H1 (cell line): ENCODE data around the gene OSBPL6. TPM values are rescaled to one million over a fixed set of nuclear protein-coding genes. Genes with fewer than 3 reads are reported as not detected.

ENCODE experiments used
- CTCF ChIA-PET: fragments of 300-600 bp; sonication (Branson Sonifier 250); formaldehyde crosslinking; loops from one replicate; lab custom pipeline; 2021; ENCODE audit not compliant: partially characterized antibody; lab: Charles Lee
- POLR2A ChIA-PET: fragments of 300-600 bp; sonication (Branson Sonifier 250); formaldehyde crosslinking; loops from one replicate; lab custom pipeline; 2021; ENCODE audit warnings: inconsistent platforms; ENCODE audit not compliant: partially characterized antibody; lab: Charles Lee
- DNase-seq, 2 experiments: peaks; one replicate each; pipeline versions ENCODE4 v3.0.0 to v3.0.0-alpha.2; 2010 to 2022; ENCODE audit warnings: low spot score in 2 of 2, low read depth in 1 of 2, mixed read lengths in 1 of 2
- FAIRE-seq: peaks from 2 replicates; lab custom pipeline; 2011; peaks lifted over from hg19 to GRCh38; lab: Jason Lieb, UNC
- H2AFZ ChIP-seq: 2 replicates; pipeline ENCODE4 v1.8.1; 2012; ENCODE audit warnings: low read length, inconsistent platforms
- H2AK5ac ChIP-seq: 2 replicates; pipeline ENCODE4 v1.6.1; 2013; ENCODE audit warnings: low read depth, low read length
- H2BK120ac ChIP-seq: replicated peaks from 2 replicates; pipeline ENCODE3; 2013; ENCODE audit warnings: low read depth, low read length, inconsistent platforms
- H2BK12ac ChIP-seq: 2 replicates; pipeline ENCODE4 v1.6.1; 2013; ENCODE audit warnings: low read depth, low read length
- H2BK15ac ChIP-seq: 2 replicates; pipeline ENCODE4 v1.6.1; 2013; ENCODE audit warnings: low read length
- H2BK20ac ChIP-seq: 2 replicates; pipeline ENCODE4 v1.6.1; 2013; ENCODE audit warnings: low read length
- H2BK5ac ChIP-seq: 2 replicates; pipeline ENCODE4 v1.6.1; 2013; ENCODE audit warnings: low read depth, low read length
- H3K14ac ChIP-seq: 2 replicates; pipeline ENCODE4 v1.6.1; 2013; ENCODE audit warnings: inconsistent platforms; ENCODE audit not compliant: insufficient read length
- H3K18ac ChIP-seq: 2 replicates; pipeline ENCODE4 v1.6.1; 2013; ENCODE audit warnings: low read length; ENCODE audit errors: extremely low read depth
- H3K23ac ChIP-seq: 2 replicates; pipeline ENCODE4 v1.6.1; 2013; ENCODE audit warnings: inconsistent platforms; ENCODE audit not compliant: insufficient read length
- H3K23me2 ChIP-seq: 2 replicates; pipeline ENCODE4 v1.6.1; 2013; ENCODE audit warnings: low read depth, low read length
- H3K27ac ChIP-seq: 2 replicates; pipeline ENCODE4 v1.6.1; 2011; ENCODE audit warnings: low read depth, low read length, inconsistent platforms
- H3K27me3 ChIP-seq, 4 experiments: replicated peaks in 1 of 4; 1 replicate in 1 of 4; 2 replicates in 3 of 4; pipeline versions ENCODE4 v1.6.1 to v1.8.1; 2011 to 2013; ENCODE audit warnings: low read length in 3 of 4, mild to moderate bottlenecking in 3 of 4, inconsistent platforms in 2 of 4, mixed read lengths in 2 of 4, moderate library complexity in 1 of 4; ENCODE audit not compliant: control insufficient read depth in 3 of 4, insufficient read depth in 3 of 4; ENCODE audit errors: extremely low read depth in 1 of 4
- H3K36me3 ChIP-seq, 4 experiments: 2 replicates each; pipeline versions ENCODE4 v1.6.1 to v1.8.1; 2011 to 2013; ENCODE audit warnings: mild to moderate bottlenecking in 4 of 4, low read length in 3 of 4, moderate library complexity in 2 of 4, control low read depth in 1 of 4, inconsistent platforms in 1 of 4; ENCODE audit not compliant: insufficient read depth in 4 of 4, control insufficient read depth in 2 of 4
- H3K4ac ChIP-seq: replicated peaks from 2 replicates; pipeline ENCODE3; 2013; ENCODE audit warnings: low read length, low read depth, mixed read lengths, inconsistent platforms; ENCODE audit not compliant: insufficient read length
- H3K4me1 ChIP-seq, 4 experiments: replicated peaks in 1 of 4; 1 replicate in 1 of 4; 2 replicates in 3 of 4; pipeline versions ENCODE4 v1.6.1 to v1.8.1; 2011 to 2013; ENCODE audit warnings: low read length in 3 of 4, inconsistent platforms in 2 of 4, mixed read lengths in 1 of 4; ENCODE audit not compliant: insufficient read depth in 4 of 4, control insufficient read depth in 3 of 4
- H3K4me2 ChIP-seq, 2 experiments: 2 replicates each; pipeline versions ENCODE4 v1.6.1 to v1.8.1; 2011 to 2013; ENCODE audit warnings: low read depth in 2 of 2, low read length in 2 of 2, control low read depth in 1 of 2, inconsistent platforms in 1 of 2, mild to moderate bottlenecking in 1 of 2; ENCODE audit not compliant: insufficient read depth in 1 of 2
- H3K4me3 ChIP-seq, 4 experiments: fragments of 200-600, 300-600 bp in 1 of 4; sonication (generic), shearing (Covaris generic), sonication (Bioruptor Twin) in 1 of 4; 2 replicates each; pipeline versions ENCODE4 v1.5.1 to v1.8.1; 2011 to 2016; ENCODE audit warnings: low read length in 4 of 4, low read depth in 3 of 4, control low read depth in 2 of 4, inconsistent platforms in 2 of 4, mild to moderate bottlenecking in 2 of 4, mixed read lengths in 1 of 4, moderate library complexity in 1 of 4; ENCODE audit not compliant: insufficient read depth in 2 of 4; ENCODE audit errors: extremely low read depth in 1 of 4
- H3K56ac ChIP-seq: replicated peaks from 2 replicates; pipeline ENCODE3; 2013; ENCODE audit warnings: low read depth, mild to moderate bottlenecking, mixed read lengths, low read length, inconsistent platforms; ENCODE audit not compliant: insufficient read length
- H3K79me1 ChIP-seq: 2 replicates; pipeline ENCODE4 v1.6.1; 2013; ENCODE audit warnings: low read depth, low read length, control low read depth
- H3K79me2 ChIP-seq, 2 experiments: 2 replicates each; pipeline versions ENCODE4 v1.6.1 to v1.8.1; 2012 to 2013; ENCODE audit warnings: low read length in 2 of 2, mild to moderate bottlenecking in 2 of 2, inconsistent platforms in 1 of 2; ENCODE audit not compliant: insufficient read depth in 2 of 2, control insufficient read depth in 1 of 2
- H3K9ac ChIP-seq, 4 experiments: replicated peaks in 1 of 4; 1 replicate in 1 of 4; 2 replicates in 3 of 4; pipeline versions ENCODE4 v1.6.1 to v1.8.1; 2011 to 2013; ENCODE audit warnings: low read depth in 3 of 4, low read length in 3 of 4, control low read depth in 2 of 4, mild to moderate bottlenecking in 2 of 4, moderate library complexity in 2 of 4, inconsistent platforms in 1 of 4; ENCODE audit errors: extremely low read depth in 1 of 4
- H3K9me3 ChIP-seq, 2 experiments: 2 replicates each; pipeline versions ENCODE4 v1.6.1 to v1.8.1; 2012 to 2013; ENCODE audit warnings: mild to moderate bottlenecking in 2 of 2, moderate library complexity in 2 of 2, control low read depth in 1 of 2, inconsistent platforms in 1 of 2, low read depth in 1 of 2, low read length in 1 of 2, mixed read lengths in 1 of 2; ENCODE audit not compliant: insufficient read depth in 2 of 2
- H4K20me1 ChIP-seq, 2 experiments: replicated peaks in 1 of 2; 2 replicates each; pipeline versions ENCODE3 to v1.8.1; 2011 to 2013; ENCODE audit warnings: inconsistent platforms in 2 of 2, low read length in 2 of 2, mild to moderate bottlenecking in 1 of 2; ENCODE audit not compliant: insufficient read depth in 2 of 2, control insufficient read depth in 1 of 2
- H4K5ac ChIP-seq: 2 replicates; pipeline ENCODE4 v1.6.1; 2013; ENCODE audit warnings: low read length, low read depth, mixed read lengths, inconsistent platforms; ENCODE audit not compliant: insufficient read length
- H4K8ac ChIP-seq: 2 replicates; pipeline ENCODE4 v1.8.0; 2013; ENCODE audit warnings: mild to moderate bottlenecking, moderate library complexity, low read length, inconsistent platforms; ENCODE audit not compliant: insufficient read depth; ENCODE audit errors: extremely low read depth
- H4K91ac ChIP-seq: replicated peaks from 2 replicates; pipeline ENCODE3; 2013; ENCODE audit warnings: low read length, mixed read lengths, inconsistent platforms; ENCODE audit not compliant: insufficient read length
- ATF2 ChIP-seq: IDR thresholded peaks from 2 replicates; pipeline ENCODE4 v1.6.1; 2012; ENCODE audit warnings: low read length, inconsistent platforms
- CBX8 ChIP-seq: fragments of 300-800, 300-1000 bp; sonication (generic); IDR thresholded peaks from 2 replicates; pipeline ENCODE4 v1.7.1; 2016; ENCODE audit warnings: low read depth, low read length, borderline replicate concordance
- GABPA ChIP-seq: IDR thresholded peaks from 2 replicates; pipeline ENCODE4 v1.6.1; 2011; ENCODE audit warnings: mild to moderate bottlenecking, low read length, moderate library complexity, borderline replicate concordance; ENCODE audit not compliant: insufficient read depth
- GTF2F1 ChIP-seq: IDR thresholded peaks from 2 replicates; pipeline ENCODE4 v1.6.1; 2012; ENCODE audit warnings: low read depth, low read length, improper control_type of control experiment, borderline replicate concordance
- HDAC2 ChIP-seq, 2 experiments: fragments of 300-600 bp in 1 of 2; sonication (generic) in 1 of 2; IDR thresholded peaks; 2 replicates each; pipeline ENCODE4 v1.6.1; 2011 to 2012; ENCODE audit warnings: low read depth in 2 of 2, low read length in 2 of 2, mild to moderate bottlenecking in 2 of 2, moderate library complexity in 2 of 2, borderline replicate concordance in 1 of 2, inconsistent platforms in 1 of 2
- POLR2A ChIP-seq, 2 experiments: IDR thresholded peaks; 1 replicate in 1 of 2; 2 replicates in 1 of 2; pipeline ENCODE4 v1.6.1; 2011; ENCODE audit warnings: low read depth in 2 of 2, low read length in 2 of 2, mild to moderate bottlenecking in 2 of 2; ENCODE audit errors: control extremely low read depth in 1 of 2
- USF2 ChIP-seq: IDR thresholded peaks from 2 replicates; pipeline ENCODE4 v1.6.1; 2011; ENCODE audit warnings: low read length, improper control_type of control experiment
- WGBS, 2 experiments: shearing (Covaris generic) in 1 of 2; methylation state at CpG; one replicate each; pipeline versions ENCODE4 v1.1.6 to v1.1.7; 2013 to 2015; ENCODE audit warnings: low lambda C conversion rate in 2 of 2, mixed read lengths in 2 of 2, inconsistent platforms in 1 of 2, low coverage in 1 of 2, missing lambda C conversion rate in 1 of 2; ENCODE audit not compliant: insufficient replicate concordance in 2 of 2, insufficient coverage in 1 of 2, insufficient read length in 1 of 2; ENCODE audit errors: extremely low coverage in 1 of 2, missing lambda C conversion rate in 1 of 2; 5-methylcytosine and 5-hydroxymethylcytosine counted together
- polyA plus RNA-seq, 7 experiments: library from polyadenylated mRNA; depleted of rRNA in 3 of 7; stranded (reverse) in 5 of 7; unstranded in 2 of 7; fragments of >200 nt in 5 of 7; fragments of 200-250 nt in 2 of 7; gene quantifications; 1 replicate in 5 of 7; 2 replicates in 1 of 7; 4 replicates in 1 of 7; pipeline versions ENCODE4 v1.2.1 to v1.2.3, GENCODE V29; 2011 to 2013; ENCODE audit warnings: missing spikeins in 2 of 7, mixed read lengths in 2 of 7
- total RNA-seq: library from RNA; stranded (reverse); fragmentation: NEBNext Ultra II Directional; extraction: Animal tissue kit (Norgen Biotek cat#: 25700); gene quantifications from 2 replicates; pipeline ENCODE4 v1.2.1, GENCODE V29; 2021

OSBPL6 gene
- total and polyA plus RNA-seq, 2 of the 8 experiments (the other 6 are each of a cell fraction or from before 2014, with no cell fraction given), result 1.7 to 5.6 TPM

- Histone ChIP-seq H2BK120ac (no peak overlapping the region), H2BK20ac (no peak overlapping the region), H2BK15ac (no peak overlapping the region), H3K4me2 (no peak overlapping the region), H3K9me3 (no peaks in the 10 kb centered on the region), H3K79me2 (no peaks in the 10 kb centered on the region), H3K79me1 (no peaks in the 10 kb centered on the region), H4K91ac (no peak overlapping the region), H3K4me1 (no peaks in the 10 kb centered on the region), H2BK5ac (no peak overlapping the region), H3K27me3 (no peaks in the 10 kb centered on the region), H3K14ac (no peak overlapping the region), H3K9ac (no peak overlapping the region), H3K23ac (no peak overlapping the region), H2BK12ac (no peak overlapping the region), H2AFZ (no peak overlapping the region), H3K56ac (no peak overlapping the region), H4K20me1 (no peaks in the 10 kb centered on the region), H3K18ac (no peak overlapping the region), H4K8ac (no peak overlapping the region), H3K4ac (no peak overlapping the region), H3K23me2 (no peaks in the 10 kb centered on the region), H2AK5ac (no peak overlapping the region), H4K5ac (no peak overlapping the region), H3K4me3 (no peak overlapping the region), H3K36me3 (no peaks in the 10 kb centered on the region), H3K27ac (no peak overlapping the region)
- whole genome bisulfite sequencing, 2 experiments, result 94% methylated on average over 4 of the region's 4 CpGs; no CpG with 5 or more reads in 1 of the 2 experiments
- DNase-seq (no peak), FAIRE-seq (no peak)
- CTCF ChIA-PET, result no interaction called here
- TF ChIP-seq USF2, result no peak
- no peak for TF ChIP-seq ATF2
- TF ChIP-seq POLR2A (IDR thresholded peaks at IDR 0.05; ENCODE audit: control extremely low read depth in 1 of 2, low read depth in 2 of 2, low read length in 2 of 2), result no peak
- no peak for TF ChIP-seq HDAC2 (IDR thresholded peaks at IDR 0.05; ENCODE audit: borderline replicate concordance in 1 of 2, low read depth in 2 of 2, low read length in 2 of 2)
- no peak for TF ChIP-seq CBX8
- TF ChIP-seq GTF2F1, result no peak
- no peak for TF ChIP-seq GABPA
- POLR2A ChIA-PET, result no interaction called here
Measured at GRCh38 chr2:178327516-178327915, 133.2 kb downstream of the OSBPL6 start.
